ENCODE results near the gene MMP20. TPM values are rescaled to one million over a fixed set of nuclear protein-coding genes. Genes with fewer than 3 reads are reported as not detected.

MMP20 gene, protein sequence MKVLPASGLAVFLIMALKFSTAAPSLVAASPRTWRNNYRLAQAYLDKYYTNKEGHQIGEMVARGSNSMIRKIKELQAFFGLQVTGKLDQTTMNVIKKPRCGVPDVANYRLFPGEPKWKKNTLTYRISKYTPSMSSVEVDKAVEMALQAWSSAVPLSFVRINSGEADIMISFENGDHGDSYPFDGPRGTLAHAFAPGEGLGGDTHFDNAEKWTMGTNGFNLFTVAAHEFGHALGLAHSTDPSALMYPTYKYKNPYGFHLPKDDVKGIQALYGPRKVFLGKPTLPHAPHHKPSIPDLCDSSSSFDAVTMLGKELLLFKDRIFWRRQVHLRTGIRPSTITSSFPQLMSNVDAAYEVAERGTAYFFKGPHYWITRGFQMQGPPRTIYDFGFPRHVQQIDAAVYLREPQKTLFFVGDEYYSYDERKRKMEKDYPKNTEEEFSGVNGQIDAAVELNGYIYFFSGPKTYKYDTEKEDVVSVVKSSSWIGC
- total RNA-seq = not detected

DNA sequence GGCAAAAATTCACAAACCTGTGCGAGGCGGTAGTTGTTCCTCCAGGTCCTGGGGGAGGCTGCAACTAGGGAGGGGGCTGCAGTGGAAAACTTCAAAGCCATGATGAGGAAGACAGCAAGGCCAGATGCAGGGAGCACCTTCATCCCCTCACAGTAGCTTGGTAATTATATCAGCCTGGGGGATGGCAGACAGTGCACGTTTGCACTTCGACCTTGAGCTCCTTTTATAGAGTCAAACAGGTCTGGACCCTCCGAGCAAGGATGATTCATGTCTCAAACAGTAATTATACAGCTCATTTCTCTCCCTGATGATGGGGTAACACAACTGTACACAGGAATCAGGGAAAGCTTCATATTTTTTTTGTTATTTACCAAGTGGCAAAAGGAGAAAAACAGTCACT is at the start of gene MMP20:
Gene MMP20, minus strand, starts transcription at position 156 of the 400 bp plus-strand sequence. Its CDS starts 13 bp downstream, at position 143.
- no peaks in the 10 kb centered on the region for H3K4me1 Mint-ChIP-seq
- H3K27me3 Mint-ChIP-seq = peaks cover 20% of the 10 kb centered on the region
- no peaks in the 10 kb centered on the region for H3K9me3 Mint-ChIP-seq
- no peak within 1 kb of the TSS for H3K27ac Mint-ChIP-seq
- H3K4me3 Mint-ChIP-seq = no peak within 1 kb of the TSS
- no peak for ATAC-seq (replicated peaks)
- H3K36me3 Mint-ChIP-seq (ENCODE audit: low read depth) = no peaks in the 10 kb centered on the region

DNA sequence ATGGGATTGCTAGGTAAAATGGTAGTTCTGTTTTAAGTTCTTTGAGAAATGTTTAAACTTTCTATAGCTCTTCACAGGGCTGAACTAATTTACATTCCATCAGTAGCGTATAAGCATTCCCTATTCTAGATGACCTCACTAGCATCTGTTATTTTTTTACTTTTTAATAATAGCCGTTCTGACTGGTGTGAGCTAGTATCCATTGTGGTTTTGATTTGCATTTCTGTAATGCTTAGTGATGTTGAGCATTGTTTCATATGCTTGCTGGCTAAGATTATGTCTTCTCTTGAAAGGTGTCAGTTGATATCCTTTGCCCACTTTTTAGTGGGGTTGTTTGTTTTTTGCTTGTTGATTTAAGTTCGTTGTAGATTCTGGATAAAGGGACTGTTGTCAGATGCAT is 44.5 kb upstream of the MMP20 start:
- Mint-ChIP-seq H3K27ac (no peak overlapping the region), H3K27me3 (peaks cover 5% of the 10 kb centered on the region), H3K4me3 (no peak overlapping the region), H3K9me3 (no peaks in the 10 kb centered on the region), H3K4me1 (no peaks in the 10 kb centered on the region), H3K36me3 (ENCODE audit: low read depth) (no peaks in the 10 kb centered on the region)
- ATAC-seq (replicated peaks) = no peak

DNA sequence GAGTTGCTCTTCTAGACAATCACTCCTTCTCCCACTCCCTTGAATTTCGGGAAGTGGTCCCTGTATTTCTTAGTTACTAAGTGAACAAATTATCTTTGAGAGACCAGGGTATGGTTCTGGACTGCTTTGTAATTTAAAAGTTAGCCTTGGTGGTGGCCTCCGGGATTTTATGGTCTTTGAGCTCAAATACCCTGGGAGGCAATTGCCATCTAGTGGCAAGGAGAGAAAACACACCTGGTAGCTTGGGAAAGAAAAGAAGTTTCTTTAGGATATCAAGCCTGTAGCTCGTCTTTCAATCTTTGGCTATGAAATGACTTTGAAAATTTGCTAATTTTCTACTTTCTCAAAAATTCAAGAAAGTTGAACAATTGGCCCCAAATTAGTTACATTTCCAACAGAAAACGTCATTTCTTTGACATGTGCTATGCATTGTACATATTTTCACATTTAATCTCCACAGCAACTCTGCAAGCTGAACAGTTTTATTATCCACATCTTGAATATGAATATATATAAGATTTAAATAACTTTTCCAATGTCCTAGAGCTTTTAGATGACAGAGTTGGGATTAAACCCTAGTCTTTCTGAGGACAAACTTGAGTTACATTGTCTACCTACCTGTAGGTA is 41.3 kb upstream of the MMP20 start:
- ATAC-seq (replicated peaks) = no peak
- H3K4me1 Mint-ChIP-seq = no peaks in the 10 kb centered on the region
- no peak overlapping the region for H3K27ac Mint-ChIP-seq

DNA sequence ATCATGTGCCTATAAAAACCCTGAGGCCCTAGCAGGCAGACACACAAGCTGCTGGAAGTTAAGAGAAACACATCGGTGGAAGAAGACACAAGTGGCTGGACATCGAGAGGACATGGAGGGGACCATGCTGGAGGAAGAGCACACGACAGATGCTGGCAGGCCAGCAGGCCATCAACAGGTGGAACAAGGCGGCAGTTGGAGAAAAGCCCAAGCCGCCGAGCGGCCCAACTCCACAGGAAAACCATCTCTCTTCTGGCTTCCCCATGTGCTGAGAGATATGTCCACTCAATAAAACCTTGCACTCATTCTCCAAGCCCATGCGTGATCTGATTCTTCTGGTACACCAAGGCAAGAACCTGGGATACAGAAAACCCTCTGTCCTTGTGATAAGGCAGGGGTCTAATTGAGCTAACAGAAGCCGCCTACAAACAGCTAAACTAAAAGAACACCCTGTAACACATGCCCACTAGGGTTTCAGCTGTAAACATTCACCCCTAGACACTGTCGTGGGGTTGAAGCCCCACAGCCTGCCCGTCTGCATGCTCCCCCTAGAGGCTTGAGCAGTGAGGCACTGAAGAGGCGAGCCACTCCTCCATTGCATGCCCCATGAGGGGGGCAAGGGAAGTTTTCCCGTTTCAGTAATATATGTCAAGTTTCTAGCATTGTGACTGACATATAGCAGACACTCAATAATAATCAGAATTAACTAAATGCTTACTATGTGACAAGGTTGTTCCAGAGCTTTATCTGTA is 39.0 kb upstream of the MMP20 start:
- no peaks in the 10 kb centered on the region for H3K9me3 Mint-ChIP-seq
- no peak overlapping the region for H3K4me3 Mint-ChIP-seq
- no peaks in the 10 kb centered on the region for H3K36me3 Mint-ChIP-seq (ENCODE audit: low read depth)
- no peaks in the 10 kb centered on the region for H3K4me1 Mint-ChIP-seq
- ATAC-seq (replicated peaks) = no peak
- H3K27ac Mint-ChIP-seq = no peak overlapping the region
- H3K27me3 Mint-ChIP-seq = peaks cover 7% of the 10 kb centered on the region

More for the DNA sequence above, 41.3 kb upstream of the MMP20 start:
- no peak overlapping the region for H3K4me3 Mint-ChIP-seq
- H3K27me3 Mint-ChIP-seq = peaks cover 7% of the 10 kb centered on the region
- H3K36me3 Mint-ChIP-seq (ENCODE audit: low read depth) = no peaks in the 10 kb centered on the region
- H3K9me3 Mint-ChIP-seq = no peaks in the 10 kb centered on the region

DNA sequence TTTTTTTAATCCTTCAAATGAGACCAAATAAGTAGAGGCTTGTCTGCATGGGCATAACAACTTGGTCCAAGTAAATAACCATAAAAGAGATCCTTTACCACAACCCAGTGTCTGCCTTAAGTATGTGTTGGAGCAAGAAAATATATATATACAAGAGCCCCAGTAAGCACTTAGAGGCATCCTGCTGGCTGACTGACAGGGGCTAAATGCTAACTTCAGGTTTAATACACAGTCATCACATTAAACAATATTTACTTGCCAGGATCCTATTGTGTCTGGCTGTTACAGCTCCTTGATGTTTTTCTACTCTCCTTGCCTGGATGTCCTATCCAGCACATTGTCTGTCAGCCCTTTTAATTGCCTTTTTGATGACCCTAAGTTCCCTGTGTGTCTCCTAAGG is 37.5 kb upstream of the MMP20 start:
- Mint-ChIP-seq H3K4me1 (no peaks in the 10 kb centered on the region), H3K27me3 (peaks cover 12% of the 10 kb centered on the region), H3K27ac (no peak overlapping the region), H3K4me3 (no peak overlapping the region), H3K36me3 (ENCODE audit: low read depth) (no peaks in the 10 kb centered on the region), H3K9me3 (no peaks in the 10 kb centered on the region)
- ATAC-seq (replicated peaks) = no peak

DNA sequence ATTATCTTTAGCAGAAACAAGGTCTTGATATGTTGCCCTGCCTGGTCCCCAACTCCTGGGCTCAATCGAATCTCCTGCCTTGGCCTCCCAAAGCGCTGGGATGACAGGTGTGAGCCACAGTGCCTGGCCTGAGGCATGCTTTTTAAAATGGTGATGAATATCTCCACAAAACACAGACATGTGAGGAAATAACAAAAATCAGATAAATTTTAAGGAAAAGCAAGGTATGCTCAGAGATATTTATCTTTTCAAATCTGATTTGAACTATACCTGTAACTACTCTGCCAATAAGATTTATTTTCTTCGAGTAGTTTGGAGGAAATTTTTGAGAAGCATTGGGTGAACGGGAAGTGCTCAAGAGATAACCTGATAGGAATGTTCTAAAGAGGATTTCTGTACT is 35.9 kb upstream of the MMP20 start:
- Mint-ChIP-seq H3K4me3 (no peak overlapping the region), H3K9me3 (no peaks in the 10 kb centered on the region), H3K27me3 (peaks cover 21% of the 10 kb centered on the region), H3K36me3 (ENCODE audit: low read depth) (no peaks in the 10 kb centered on the region), H3K27ac (no peak overlapping the region), H3K4me1 (no peaks in the 10 kb centered on the region)
- ATAC-seq (replicated peaks) = no peak

DNA sequence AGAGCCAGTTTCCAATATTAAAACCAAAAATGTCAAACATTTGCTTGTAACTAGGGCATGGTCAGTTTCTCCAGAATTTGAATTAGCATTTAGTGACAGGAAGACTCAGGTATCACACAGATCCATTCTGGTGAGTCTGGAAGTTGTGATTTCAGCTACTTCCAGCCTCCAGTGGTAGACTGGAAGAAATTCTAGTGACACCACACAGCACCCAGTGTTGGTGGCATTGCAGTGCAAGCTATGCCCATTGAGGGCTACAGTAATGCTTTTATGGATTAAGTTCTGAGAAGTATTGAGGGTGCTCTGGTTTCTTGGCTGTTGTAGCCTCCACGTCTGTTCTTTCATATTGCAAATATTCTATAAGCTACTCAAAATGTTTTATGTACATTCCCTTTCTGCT is 31.4 kb upstream of the MMP20 start:
- ATAC-seq (replicated peaks) = no peak
- peaks cover 21% of the 10 kb centered on the region for H3K27me3 Mint-ChIP-seq
- H3K9me3 Mint-ChIP-seq = no peaks in the 10 kb centered on the region
- no peak overlapping the region for H3K27ac Mint-ChIP-seq
- H3K4me3 Mint-ChIP-seq = no peak overlapping the region
- no peaks in the 10 kb centered on the region for H3K4me1 Mint-ChIP-seq
- H3K36me3 Mint-ChIP-seq (ENCODE audit: low read depth) = no peaks in the 10 kb centered on the region

DNA sequence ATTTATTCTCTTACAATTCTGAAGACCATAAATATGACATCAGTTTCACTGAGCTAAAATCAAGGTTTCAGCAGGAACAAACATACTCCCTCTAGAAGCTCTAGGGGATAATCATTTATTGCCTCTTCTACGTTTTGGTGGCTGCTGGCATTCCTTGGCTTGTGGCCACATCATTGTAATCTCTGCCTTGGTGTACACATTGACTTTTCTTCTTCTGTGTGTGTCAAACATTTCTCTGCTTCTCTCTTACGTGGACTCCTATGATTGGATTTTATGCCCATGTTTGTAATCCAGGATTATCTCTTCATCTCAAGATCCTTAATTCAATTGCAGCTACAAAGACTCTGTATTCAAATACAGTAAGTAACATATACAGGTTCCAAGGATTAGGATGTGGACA is 30.4 kb upstream of the MMP20 start:
- ATAC-seq (replicated peaks) = no peak
- H3K4me1 Mint-ChIP-seq = no peaks in the 10 kb centered on the region
- peaks cover 23% of the 10 kb centered on the region for H3K27me3 Mint-ChIP-seq
- H3K36me3 Mint-ChIP-seq (ENCODE audit: low read depth) = no peaks in the 10 kb centered on the region
- H3K9me3 Mint-ChIP-seq = no peaks in the 10 kb centered on the region
- no peak overlapping the region for H3K4me3 Mint-ChIP-seq
- no peak overlapping the region for H3K27ac Mint-ChIP-seq

DNA sequence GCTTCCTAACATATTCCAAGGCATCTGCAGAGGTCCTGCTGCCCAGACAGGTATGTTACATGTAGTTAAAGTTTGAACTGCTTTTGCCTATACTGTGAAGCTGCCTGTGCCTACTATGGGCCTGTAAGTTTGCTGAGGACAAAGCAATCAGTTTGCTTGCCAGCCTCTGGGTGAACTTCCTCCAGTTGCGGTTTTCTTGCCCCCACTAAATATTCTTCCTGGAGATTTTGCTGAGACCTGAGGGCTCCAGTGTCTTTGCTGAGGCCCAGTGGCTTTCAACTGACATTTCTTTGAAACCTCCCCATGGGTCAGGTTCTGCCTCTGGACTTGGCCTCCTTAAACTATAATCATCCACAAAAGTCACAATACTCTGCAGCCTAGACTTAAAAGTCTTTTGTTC is 29.6 kb upstream of the MMP20 start:
- Mint-ChIP-seq H3K27me3 (peaks cover 25% of the 10 kb centered on the region), H3K36me3 (ENCODE audit: low read depth) (no peaks in the 10 kb centered on the region), H3K4me3 (no peak overlapping the region), H3K4me1 (no peaks in the 10 kb centered on the region), H3K27ac (no peak overlapping the region), H3K9me3 (no peaks in the 10 kb centered on the region)
- no peak for ATAC-seq (replicated peaks)

DNA sequence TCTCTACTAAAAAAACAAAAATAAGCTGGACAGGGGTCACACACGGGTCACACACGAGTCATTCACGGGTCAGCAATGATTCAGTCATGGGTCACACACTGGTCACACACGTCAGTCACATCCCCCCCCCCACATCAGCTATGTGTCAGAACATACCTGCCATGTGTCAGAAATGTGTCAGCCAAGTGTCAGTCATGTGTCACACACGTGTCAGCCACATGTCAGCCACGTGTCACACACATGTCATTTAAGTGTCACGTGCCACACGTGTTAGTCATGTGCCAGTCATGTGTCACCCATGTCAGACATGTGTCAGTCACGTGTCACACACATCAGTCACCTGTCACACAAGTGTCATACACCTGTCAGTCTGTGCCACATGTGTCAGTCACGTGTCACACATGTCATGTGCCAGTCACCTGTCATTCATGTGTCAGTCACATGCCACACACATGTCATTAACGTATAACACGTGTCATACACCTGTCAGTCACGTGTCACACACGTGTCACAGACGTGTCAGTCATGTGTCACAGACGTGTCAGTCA is 28.7 kb upstream of the MMP20 start:
- Mint-ChIP-seq H3K9me3 (no peaks in the 10 kb centered on the region), H3K27ac (no peak overlapping the region), H3K4me3 (no peak overlapping the region), H3K36me3 (ENCODE audit: low read depth) (no peaks in the 10 kb centered on the region), H3K4me1 (no peaks in the 10 kb centered on the region), H3K27me3 (peaks cover 23% of the 10 kb centered on the region)
- peak; percentile 32 for ATAC-seq (replicated peaks)

DNA sequence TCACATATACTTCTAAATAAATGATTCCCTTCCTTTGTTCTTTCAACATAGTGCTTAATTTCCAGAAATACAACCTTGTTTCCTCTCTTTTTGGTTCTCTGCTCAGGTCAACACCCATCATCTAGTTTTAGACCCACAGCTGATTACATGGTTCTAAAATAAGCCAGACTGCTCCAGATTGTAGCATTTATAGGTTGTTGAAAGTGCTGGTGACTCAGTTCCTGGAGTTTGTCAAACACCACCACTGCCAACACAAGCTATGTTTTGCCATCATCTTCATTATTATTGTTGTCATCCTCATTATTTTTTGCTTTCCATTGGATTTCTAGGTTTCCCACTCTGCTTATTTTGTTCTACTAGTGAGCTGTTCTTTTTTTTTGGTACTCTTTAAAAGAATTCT is 22.3 kb upstream of the MMP20 start:
- no peak overlapping the region for H3K4me3 Mint-ChIP-seq
- no peaks in the 10 kb centered on the region for H3K9me3 Mint-ChIP-seq
- no peaks in the 10 kb centered on the region for H3K4me1 Mint-ChIP-seq
- ATAC-seq (replicated peaks) = no peak
- no peaks in the 10 kb centered on the region for H3K36me3 Mint-ChIP-seq (ENCODE audit: low read depth)
- H3K27ac Mint-ChIP-seq = no peak overlapping the region
- H3K27me3 Mint-ChIP-seq = peaks cover 7% of the 10 kb centered on the region

DNA sequence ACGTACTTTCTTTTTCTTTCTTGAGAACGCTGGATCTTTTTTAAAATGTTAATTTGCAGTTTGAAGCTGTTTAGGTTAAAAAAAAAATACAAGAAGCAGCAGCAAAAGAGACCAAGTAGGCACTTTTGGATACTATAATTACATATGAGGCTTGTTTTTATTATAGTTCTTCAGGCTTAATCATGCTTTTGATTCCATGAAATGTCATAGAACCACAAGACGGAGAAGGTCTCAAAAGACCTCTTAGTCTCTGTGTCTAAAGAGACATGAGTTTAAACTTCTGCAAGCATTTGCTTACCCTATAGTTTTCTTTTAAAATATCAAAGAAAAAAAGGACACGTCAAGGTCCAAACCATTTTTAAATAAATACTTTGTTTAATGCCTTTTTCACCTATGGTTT is 18.8 kb upstream of the MMP20 start:
- Mint-ChIP-seq H3K27me3 (no peaks in the 10 kb centered on the region), H3K4me1 (no peaks in the 10 kb centered on the region), H3K4me3 (no peak overlapping the region), H3K27ac (no peak overlapping the region), H3K36me3 (ENCODE audit: low read depth) (no peaks in the 10 kb centered on the region), H3K9me3 (no peaks in the 10 kb centered on the region)
- no peak for ATAC-seq (replicated peaks)

DNA sequence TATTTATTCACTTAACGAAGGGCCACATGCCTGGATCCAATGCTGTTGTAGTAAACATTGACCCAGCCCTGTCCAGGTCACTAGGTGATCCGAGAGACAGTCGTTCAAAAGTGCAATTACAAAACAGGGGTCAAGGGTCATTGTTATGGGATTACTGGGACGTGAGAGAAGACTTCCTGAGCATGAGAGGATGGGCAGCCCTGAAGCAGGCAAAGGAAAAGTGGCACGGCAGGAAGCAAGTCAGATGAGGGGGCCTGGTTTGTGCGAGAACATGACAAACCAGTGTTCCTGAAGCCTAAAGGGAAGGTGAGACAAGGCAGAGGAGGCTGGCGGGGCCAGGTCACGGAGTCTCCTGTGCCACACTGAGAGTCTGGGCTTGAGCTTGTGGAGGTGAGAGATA is 15.8 kb upstream of the MMP20 start:
- ATAC-seq (replicated peaks) = no peak
- H3K9me3 Mint-ChIP-seq = no peaks in the 10 kb centered on the region
- no peak overlapping the region for H3K4me3 Mint-ChIP-seq
- H3K36me3 Mint-ChIP-seq (ENCODE audit: low read depth) = no peaks in the 10 kb centered on the region
- peaks cover 7% of the 10 kb centered on the region for H3K27me3 Mint-ChIP-seq
- H3K4me1 Mint-ChIP-seq = no peaks in the 10 kb centered on the region
- no peak overlapping the region for H3K27ac Mint-ChIP-seq

DNA sequence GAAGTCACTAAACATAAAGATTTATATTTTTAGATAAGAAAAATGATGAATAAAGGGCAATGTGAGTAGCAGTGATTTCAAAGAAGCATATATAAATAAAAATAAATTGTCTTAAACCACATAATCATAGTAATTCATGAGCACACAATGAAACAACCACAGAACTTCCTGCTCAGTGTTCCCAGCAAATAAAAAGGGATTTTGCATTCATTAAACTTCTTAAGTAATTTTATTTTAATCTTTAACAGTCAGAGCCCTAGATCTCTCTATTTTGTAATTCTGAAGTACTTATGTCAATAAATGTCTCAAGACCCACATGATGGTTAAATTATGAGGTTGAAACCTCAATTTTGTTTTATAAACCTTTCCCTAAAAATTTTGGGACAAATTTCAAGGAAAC is 14.5 kb upstream of the MMP20 start:
- no peaks in the 10 kb centered on the region for H3K4me1 Mint-ChIP-seq
- ATAC-seq (replicated peaks) = no peak
- no peaks in the 10 kb centered on the region for H3K9me3 Mint-ChIP-seq
- no peak overlapping the region for H3K27ac Mint-ChIP-seq
- H3K4me3 Mint-ChIP-seq = no peak overlapping the region
- H3K36me3 Mint-ChIP-seq (ENCODE audit: low read depth) = no peaks in the 10 kb centered on the region
- peaks cover 7% of the 10 kb centered on the region for H3K27me3 Mint-ChIP-seq

Measured in activated T-helper 17 cell treated with anti-CD3 and anti-CD28 coated beads, Interleukin-2, amount 50 U/mL, for 72 hours (primary cell).